ENCODE measurements around the gene ZMYND10.

DNA sequence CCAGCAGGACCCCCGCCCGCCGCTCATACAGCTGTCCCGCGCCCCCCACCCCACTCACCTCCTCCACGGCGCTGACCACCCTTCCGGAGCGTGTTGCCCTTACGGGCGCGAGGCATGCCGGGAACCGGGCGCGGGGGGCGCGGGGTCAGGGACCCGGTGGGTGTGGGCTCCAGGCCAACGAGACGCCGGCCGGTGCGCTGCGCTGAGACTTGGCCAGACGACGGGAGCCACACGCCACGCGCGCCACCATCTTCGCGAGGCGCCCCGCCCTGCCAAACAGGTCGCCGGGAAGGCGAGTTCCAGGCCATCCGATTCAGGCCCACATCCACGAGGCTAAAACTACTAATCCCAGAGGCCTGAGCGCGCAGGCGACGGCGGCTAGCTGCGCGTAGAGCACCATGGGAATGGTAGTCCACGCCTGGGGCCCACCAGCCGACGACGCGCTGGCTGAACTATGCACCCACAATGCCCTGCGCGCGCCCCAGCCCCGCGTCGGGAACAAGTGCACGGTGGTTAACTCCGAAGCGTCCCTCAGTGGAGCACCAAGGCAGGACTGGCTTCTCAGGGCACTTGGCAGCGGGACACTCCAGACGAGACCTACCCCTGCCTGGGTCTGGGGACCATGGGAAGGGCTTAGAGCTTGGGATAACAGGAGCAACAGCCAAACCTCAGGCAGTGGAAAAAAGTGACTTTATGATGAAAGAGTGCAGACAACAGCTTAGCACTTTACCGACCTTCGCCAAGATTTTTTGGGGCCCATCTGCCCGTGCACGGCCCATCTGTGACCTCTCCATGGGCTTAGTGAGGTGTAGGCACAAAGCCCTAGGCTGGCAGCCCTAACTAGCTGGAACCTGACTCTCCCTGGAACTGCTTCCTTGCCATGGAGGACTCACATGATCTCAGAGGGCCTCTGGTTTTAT, 53.1 kb downstream of the ZMYND10 start, which contains the start of gene IFRD2:
- TF ChIP-seq, protein P1, sequence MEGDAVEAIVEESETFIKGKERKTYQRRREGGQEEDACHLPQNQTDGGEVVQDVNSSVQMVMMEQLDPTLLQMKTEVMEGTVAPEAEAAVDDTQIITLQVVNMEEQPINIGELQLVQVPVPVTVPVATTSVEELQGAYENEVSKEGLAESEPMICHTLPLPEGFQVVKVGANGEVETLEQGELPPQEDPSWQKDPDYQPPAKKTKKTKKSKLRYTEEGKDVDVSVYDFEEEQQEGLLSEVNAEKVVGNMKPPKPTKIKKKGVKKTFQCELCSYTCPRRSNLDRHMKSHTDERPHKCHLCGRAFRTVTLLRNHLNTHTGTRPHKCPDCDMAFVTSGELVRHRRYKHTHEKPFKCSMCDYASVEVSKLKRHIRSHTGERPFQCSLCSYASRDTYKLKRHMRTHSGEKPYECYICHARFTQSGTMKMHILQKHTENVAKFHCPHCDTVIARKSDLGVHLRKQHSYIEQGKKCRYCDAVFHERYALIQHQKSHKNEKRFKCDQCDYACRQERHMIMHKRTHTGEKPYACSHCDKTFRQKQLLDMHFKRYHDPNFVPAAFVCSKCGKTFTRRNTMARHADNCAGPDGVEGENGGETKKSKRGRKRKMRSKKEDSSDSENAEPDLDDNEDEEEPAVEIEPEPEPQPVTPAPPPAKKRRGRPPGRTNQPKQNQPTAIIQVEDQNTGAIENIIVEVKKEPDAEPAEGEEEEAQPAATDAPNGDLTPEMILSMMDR (IDR thresholded peaks at IDR 0.05 in 4 of 5, conservative IDR thresholded peaks at IDR 0.05 in 1 of 5): no peak
- TF ChIP-seq POLR2A (IDR thresholded peaks at IDR 0.05): peak; percentile 82 to 87

Data from gastrocnemius medialis (tissue), 4 donors.